Measurements from ENCODE around the gene PPP1R8.

GRCh38 chr1:27833470-27833869 is 2.9 kb downstream of the PPP1R8 start:
- no peak for TF ChIP-seq CTCF (conservative IDR thresholded peaks at IDR 0.05)
- no peak for TF ChIP-seq ZFX (IDR thresholded peaks at IDR 0.05)
